GM18861 (cell line): ENCODE data around the gene PRR27.
A peak's percentile ranks its signal among the peaks of the same experiment; 100 is the strongest.

Experiments
- ATAC-seq: cut with Tn5 transposase; IDR thresholded peaks from one replicate; pipeline ENCODE4 v1.9.1; 2021; ENCODE audit not compliant: unreplicated experiment

Gene PRR27

DNA sequence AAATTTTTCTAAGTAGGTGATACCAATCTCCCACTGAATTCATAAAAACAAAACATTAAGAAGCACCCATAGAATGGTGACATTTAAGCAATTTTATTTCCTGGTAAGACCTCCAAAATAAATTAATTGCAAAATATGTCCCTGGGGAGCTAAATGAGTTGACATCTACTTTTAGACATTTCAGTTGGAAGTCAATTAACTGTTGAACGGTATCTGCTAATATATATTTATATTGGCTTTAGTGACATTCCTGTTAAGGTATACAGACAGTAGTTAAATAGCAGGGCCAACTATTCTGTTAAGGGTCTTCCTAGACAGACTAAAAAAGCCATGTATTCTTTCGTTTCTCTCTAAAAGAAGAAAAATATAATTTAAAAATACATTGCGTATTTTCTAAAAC lies at the start of gene PRR27:
TSS of gene PRR27 (plus strand) at position 301 of the 400 bp plus-strand sequence. CDS start 139 bp downstream, outside the sequence.
- ATAC-seq = no peak

- ATAC-seq = peak; percentile 87
Observed at GRCh38 chr4:70110917-70111316, 43.1 kb upstream of the PRR27 start.

GRCh38 chr4:70113656-70114055 lies 40.4 kb upstream of the PRR27 start:
- ATAC-seq = no peak

GRCh38 chr4:70114096-70114495 lies 39.9 kb upstream of the PRR27 start:
- no peak for ATAC-seq

DNA sequence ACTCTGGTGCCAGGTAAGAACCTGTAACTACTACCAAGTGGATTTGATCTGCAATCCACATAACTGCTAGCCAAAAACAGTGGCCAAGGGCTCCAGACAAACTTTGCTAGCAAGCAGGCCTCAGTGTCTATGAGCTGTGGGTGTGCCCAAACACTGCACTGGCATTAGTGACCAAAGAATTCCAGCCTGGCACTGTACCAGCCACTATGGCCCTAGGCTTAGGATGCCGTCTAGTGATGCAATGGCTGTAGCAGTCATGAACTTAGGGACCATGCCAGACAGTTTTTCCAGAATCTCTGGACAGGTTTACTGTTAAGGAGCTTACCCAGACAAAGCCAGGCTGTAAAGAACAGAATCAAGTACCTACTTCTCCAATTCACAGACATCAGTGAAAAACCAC lies 33.7 kb upstream of the PRR27 start:
- no peak for ATAC-seq

- no peak for ATAC-seq
Observed at GRCh38 chr4:70133473-70133872, 20.6 kb upstream of the PRR27 start.

DNA sequence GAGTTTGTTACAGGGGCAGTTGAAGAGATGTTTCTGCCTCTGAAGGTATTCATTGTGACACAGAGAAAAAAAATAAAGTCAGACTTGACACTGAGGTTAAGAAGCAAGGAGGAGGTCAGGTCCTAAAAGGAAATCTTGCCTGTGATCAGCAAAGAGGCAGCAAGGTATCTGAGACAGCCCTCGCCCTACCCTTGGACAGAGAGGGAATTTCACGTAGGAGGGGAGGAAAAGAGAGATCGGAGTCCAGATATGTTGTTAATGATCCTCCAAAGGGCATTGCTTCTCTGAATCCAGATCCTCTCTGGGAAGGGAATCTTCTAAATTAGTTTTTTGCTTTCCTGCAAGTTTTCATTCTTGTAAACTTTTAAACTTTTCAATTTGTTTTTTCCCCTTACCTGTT lies 15.3 kb upstream of the PRR27 start:
- no peak for ATAC-seq

GRCh38 chr4:70151271-70151670 lies 2.8 kb upstream of the PRR27 start:
- no peak for ATAC-seq

- no peak for ATAC-seq
Observed at GRCh38 chr4:70152088-70152487, 1.9 kb upstream of the PRR27 start.

GRCh38 chr4:70158576-70158975 lies 4.5 kb downstream of the PRR27 start:
- ATAC-seq = no peak

DNA sequence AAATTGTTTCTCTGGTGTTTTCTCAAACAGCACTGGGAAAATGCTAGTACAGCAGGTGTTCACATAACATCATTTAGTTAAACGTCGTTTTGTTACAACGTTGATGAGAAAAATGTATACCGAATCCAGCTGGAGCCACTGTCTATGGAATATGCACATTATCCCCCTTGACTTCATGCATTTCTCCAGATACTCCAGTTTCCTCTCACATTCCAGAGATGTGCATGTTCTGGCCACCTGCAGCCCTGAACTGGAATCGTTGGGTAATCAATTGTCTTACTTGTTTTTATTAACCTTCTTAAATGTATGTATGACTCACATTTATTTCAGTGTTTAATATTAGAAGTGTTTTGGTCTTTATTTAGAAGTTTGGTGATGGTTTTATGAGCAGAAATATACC lies 23.1 kb downstream of the PRR27 start:
- no peak for ATAC-seq

- ATAC-seq = no peak
Observed at GRCh38 chr4:70178075-70178660, 24.1 kb downstream of the PRR27 start.

- ATAC-seq = no peak
Observed at GRCh38 chr4:70179811-70180210, 25.8 kb downstream of the PRR27 start.

DNA sequence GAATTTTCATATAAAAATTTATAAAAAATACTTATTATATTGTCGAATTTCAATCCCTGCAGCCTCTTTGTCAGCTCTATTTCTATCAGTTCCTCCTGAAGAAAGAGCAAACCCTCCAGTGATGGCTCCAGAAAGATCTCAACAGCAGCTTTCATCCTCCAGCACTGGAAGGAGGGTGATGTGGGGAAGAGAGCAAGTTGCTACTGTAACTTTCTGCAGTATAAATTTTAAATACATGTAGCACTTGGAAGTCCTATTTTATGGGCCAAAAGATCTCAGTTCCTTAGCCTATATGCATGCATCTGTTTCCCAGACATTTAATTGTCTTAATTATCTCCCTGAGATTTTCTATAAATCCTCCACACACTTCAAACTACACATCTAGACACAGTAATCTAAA lies 27.8 kb downstream of the PRR27 start:
- ATAC-seq = no peak

- ATAC-seq = no peak
Observed at GRCh38 chr4:70182517-70183167, 28.6 kb downstream of the PRR27 start.

DNA sequence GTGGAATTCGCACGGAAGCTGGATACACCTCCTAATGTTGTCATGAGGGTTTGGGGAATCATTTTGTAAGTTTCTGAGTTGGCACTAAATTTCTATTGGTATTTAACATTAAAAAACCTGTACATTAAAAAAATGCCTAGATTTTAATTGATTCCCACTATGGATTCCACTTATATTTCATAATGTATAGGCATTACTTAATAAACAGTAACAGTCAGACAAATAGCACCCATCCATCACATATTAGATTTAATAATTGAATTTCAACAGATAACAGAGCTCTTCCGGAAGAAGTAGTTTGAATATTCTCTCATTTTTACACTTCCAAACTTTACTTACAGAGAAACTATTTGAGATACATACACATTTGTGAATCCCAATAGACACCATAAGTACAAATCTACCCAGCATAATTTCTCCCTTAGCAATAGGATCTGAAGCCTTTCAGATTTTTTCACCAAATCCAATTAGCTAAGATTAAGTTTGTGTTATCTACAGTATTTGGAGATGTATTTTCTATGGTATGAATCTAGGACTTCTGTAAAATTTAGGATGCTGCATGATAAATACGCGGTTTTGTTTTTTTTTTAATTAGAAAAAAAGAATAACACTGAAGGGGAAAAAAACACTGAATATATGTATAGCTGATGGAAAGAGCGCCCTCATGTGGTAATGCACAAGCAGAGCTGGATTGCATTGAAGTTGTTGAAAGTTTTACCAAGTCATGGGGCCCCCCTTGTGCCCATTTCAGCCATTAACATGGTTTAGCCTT lies 29.3 kb downstream of the PRR27 start:
- peak; percentile 78 for ATAC-seq

DNA sequence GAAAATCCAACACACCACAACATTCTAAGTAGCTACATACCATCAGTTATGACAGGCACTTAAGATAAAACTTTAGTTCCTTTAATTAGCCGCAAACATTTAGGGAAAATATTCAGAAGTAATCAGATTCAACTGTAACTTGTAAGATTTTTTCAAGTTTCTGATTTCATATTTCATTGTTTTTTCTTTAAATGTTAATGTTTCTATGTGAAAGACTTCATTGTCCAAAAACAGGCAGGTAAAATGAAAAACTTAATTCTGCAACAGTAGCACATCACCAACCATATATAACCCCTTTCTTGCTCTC lies 29.9 kb downstream of the PRR27 start:
- ATAC-seq = no peak

DNA sequence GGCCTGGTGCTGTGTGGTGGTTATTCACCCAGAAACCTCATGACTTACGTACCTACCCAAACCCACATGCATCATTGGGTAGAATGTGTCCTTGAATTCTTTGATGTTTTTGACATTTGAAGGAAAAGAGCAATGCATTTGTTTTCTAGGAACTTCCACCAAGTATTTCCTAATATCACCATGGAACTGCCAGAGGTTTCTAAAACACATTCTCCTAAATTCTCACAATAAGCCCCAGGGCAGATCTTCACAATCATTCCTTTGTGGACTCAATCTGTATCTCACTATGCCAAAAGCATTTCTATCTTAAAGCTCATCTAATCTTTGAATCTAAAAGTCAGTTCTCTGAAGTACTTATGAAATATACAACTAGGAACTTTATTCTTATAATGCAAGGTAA lies 33.2 kb downstream of the PRR27 start:
- ATAC-seq = no peak

GRCh38 chr4:70190579-70190978 lies 36.5 kb downstream of the PRR27 start:
- no peak for ATAC-seq

DNA sequence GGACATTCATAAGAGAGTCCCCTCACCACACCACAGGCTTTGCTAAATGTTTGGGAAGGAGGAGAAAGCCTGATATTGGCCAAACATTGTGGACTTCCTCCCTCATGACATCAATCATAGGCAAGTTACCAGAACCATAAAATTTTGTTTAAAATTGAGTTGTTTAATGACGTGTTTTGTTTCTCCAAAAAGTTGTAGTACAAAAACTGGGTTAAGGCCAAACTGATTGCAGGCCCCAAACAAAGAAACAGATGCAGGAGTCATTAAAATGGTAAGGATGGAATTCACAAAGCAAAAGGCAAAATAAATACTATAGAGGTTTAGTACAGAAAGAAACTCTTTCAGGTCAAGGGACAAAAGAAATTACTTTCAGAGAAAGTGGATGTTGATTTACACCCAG lies 37.6 kb downstream of the PRR27 start:
- no peak for ATAC-seq

DNA sequence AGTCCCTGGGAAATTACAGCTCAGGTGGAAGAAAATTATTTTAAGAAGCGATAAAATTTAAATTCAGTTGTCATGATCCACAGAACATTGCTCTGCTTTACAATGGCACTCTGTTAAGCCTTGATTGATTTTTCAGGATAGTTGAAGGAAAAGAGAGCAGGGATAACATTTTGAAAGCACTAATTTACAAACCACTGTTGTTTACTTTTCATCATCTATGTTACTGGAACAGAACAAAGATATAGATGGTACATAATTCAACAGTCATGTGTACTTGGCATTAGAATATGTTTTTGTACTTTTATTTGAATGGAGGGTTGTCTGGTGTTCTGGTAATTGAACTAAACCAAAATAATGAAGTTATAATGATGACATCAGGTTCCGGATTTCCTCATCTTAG lies 38.9 kb downstream of the PRR27 start:
- no peak for ATAC-seq

DNA sequence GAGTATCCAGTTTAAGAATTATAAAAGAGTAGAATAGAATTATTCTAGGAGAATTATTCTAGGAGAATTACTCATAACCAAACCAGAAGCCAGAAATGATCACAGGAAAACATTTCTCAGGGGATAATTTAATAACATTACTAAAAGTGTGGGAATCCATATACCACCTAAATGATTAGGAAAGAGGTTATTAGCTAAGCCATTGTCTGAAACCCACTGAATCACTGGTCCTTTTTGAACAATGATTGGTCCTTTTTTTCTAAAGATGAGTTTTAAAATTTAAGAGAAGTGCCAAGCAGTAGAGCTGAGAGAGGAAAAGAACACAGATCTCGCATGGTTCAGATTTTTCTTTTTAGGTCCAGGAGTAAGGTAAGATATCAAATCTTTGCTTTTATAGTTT lies 41.4 kb downstream of the PRR27 start, which contains the start of gene ODAM:
TSS of gene ODAM (plus strand) at position 301 of the 400 bp plus-strand sequence. CDS start 819 bp downstream, outside the sequence.
- ATAC-seq = no peak
